HepG2 (cell line): Measurements from ENCODE around the gene CTSZ. TPM values are rescaled to one million over a fixed set of nuclear protein-coding genes. Genes with fewer than 3 reads are reported as not detected.

Experiments used
- ATAD3A ChIP-seq: sonication (generic); formaldehyde crosslinking; IDR thresholded peaks from 2 replicates; pipeline ENCODE4 v1.4.0; 2020; ENCODE audit warnings: missing genetic modification reagents
- ATF1 ChIP-seq: IDR thresholded peaks from 2 replicates; pipeline ENCODE4 v1.6.1; 2016; ENCODE audit warnings: mild to moderate bottlenecking, control low read depth
- CTCF ChIP-seq: sonication (generic); formaldehyde crosslinking; IDR thresholded peaks from 2 replicates; pipeline ENCODE4 v1.5.0; 2020; ENCODE audit warnings: mild to moderate bottlenecking, missing genetic modification reagents, moderate library complexity
- HNF4A ChIP-seq: sonication (generic); formaldehyde crosslinking; IDR thresholded peaks from 2 replicates; pipeline ENCODE4 v1.4.0; 2020; ENCODE audit warnings: missing genetic modification reagents
- KDM2A ChIP-seq: sonication (generic); formaldehyde crosslinking; IDR thresholded peaks from 2 replicates; pipeline ENCODE4 v1.4.0; 2020; ENCODE audit warnings: low read depth, missing genetic modification reagents, borderline replicate concordance
- KLF15 ChIP-seq: sonication (generic); formaldehyde crosslinking; IDR thresholded peaks from 2 replicates; pipeline ENCODE4 v1.8.1; 2023; ENCODE audit warnings: borderline replicate concordance, mild to moderate bottlenecking, inconsistent platforms, missing genetic modification reagents, mixed read lengths
- REL ChIP-seq: sonication (generic); formaldehyde crosslinking; conservative IDR thresholded peaks from 2 replicates; pipeline ENCODE4 v1.8.0; 2022; ENCODE audit warnings: mild to moderate bottlenecking, missing genetic modification reagents, moderate library complexity
- SKI ChIP-seq: fragments of 450-650 bp; IDR thresholded peaks from one replicate; pipeline ENCODE4 v1.6.1; 2018; ENCODE audit warnings: mild to moderate bottlenecking; ENCODE audit not compliant: partially characterized antibody
- TERF1 ChIP-seq: sonication (generic); formaldehyde crosslinking; IDR thresholded peaks from 2 replicates; pipeline ENCODE4 v1.8.0; 2022; ENCODE audit warnings: mild to moderate bottlenecking, missing genetic modification reagents, moderate library complexity
- ZBTB33 ChIP-seq: sonication (generic); formaldehyde crosslinking; IDR thresholded peaks from 2 replicates; pipeline ENCODE4 v1.4.0; 2020; ENCODE audit warnings: missing genetic modification reagents
- ZEB1 ChIP-seq: IDR thresholded peaks from 2 replicates; pipeline ENCODE4 v1.6.1; 2012; ENCODE audit warnings: mild to moderate bottlenecking, low read depth, inconsistent platforms; ENCODE audit not compliant: insufficient replicate concordance
- ZFP1 ChIP-seq: IDR thresholded peaks from 2 replicates; pipeline ENCODE4 v1.6.1; 2016
- ZFP62 ChIP-seq: sonication (generic); formaldehyde crosslinking; IDR thresholded peaks from 2 replicates; pipeline ENCODE4 v1.4.0; 2020; ENCODE audit warnings: missing genetic modification reagents
- ZNF124 ChIP-seq: sonication (generic); formaldehyde crosslinking; IDR thresholded peaks from 2 replicates; pipeline ENCODE4 v1.4.0; 2020; ENCODE audit warnings: missing genetic modification reagents
- ZNF251 ChIP-seq: sonication (generic); formaldehyde crosslinking; IDR thresholded peaks from 2 replicates; pipeline ENCODE4 v1.9.0; 2021; ENCODE audit warnings: mild to moderate bottlenecking, missing genetic modification reagents
- ZNF335 ChIP-seq: sonication (generic); formaldehyde crosslinking; IDR thresholded peaks from 2 replicates; pipeline ENCODE4 v1.4.0; 2020; ENCODE audit warnings: missing genetic modification reagents
- ZNF367 ChIP-seq: sonication (generic); formaldehyde crosslinking; IDR thresholded peaks from 2 replicates; pipeline ENCODE4 v1.4.0; 2020; ENCODE audit warnings: missing genetic modification reagents, borderline replicate concordance
- ZNF549 ChIP-seq: sonication (generic); formaldehyde crosslinking; IDR thresholded peaks from 2 replicates; pipeline ENCODE4 v1.5.0; 2020; ENCODE audit warnings: missing genetic modification reagents
- ZSCAN21 ChIP-seq: sonication (generic); formaldehyde crosslinking; IDR thresholded peaks from 2 replicates; pipeline ENCODE4 v1.8.0; 2022; ENCODE audit warnings: mild to moderate bottlenecking, missing genetic modification reagents, moderate library complexity, borderline replicate concordance
- ZSCAN25 ChIP-seq: sonication (generic); formaldehyde crosslinking; IDR thresholded peaks from 2 replicates; pipeline ENCODE4 v1.8.0; 2022; ENCODE audit warnings: mild to moderate bottlenecking, missing genetic modification reagents
- ZSCAN29 ChIP-seq: sonication (generic); formaldehyde crosslinking; conservative IDR thresholded peaks from 2 replicates; pipeline ENCODE4 v1.4.0; 2020; ENCODE audit warnings: mild to moderate bottlenecking, missing genetic modification reagents
- polyA plus RNA-seq, 8 experiments: library from polyadenylated mRNA; depleted of rRNA in 3 of 8; stranded (reverse) in 7 of 8; unstranded in 1 of 8; fragments of >200 nt; fragmentation: Illumina TruSeq in 4 of 8; extraction: Trizol in 4 of 8; gene quantifications; 2 replicates each; pipeline versions ENCODE4 v1.2.1 to v1.2.3, GENCODE V29; 2011 to 2016; ENCODE audit warnings: low read depth in 4 of 8, missing spikeins in 1 of 8, mixed read lengths in 1 of 8; ENCODE audit not compliant: insufficient read depth in 1 of 8
- total RNA-seq, 5 experiments: library from RNA; depleted of rRNA; stranded (reverse); fragments of >200 nt; fragmentation: Illumina TruSeq; extraction: Trizol; gene quantifications; 2 replicates each; pipeline ENCODE4 v1.2.3, GENCODE V29; 2016; ENCODE audit warnings: low read depth in 1 of 5
- TF ChIP-seq, protein P1 (sequence below): sonication (generic); formaldehyde crosslinking; IDR thresholded peaks from 2 replicates; pipeline ENCODE4 v1.4.0; 2020; ENCODE audit warnings: mild to moderate bottlenecking, missing genetic modification reagents, borderline replicate concordance

The CTSZ gene
- total and polyA plus RNA-seq, 2 of the 13 experiments (the other 11 are each of a cell fraction or from before 2014, with no cell fraction given) = 0.33 TPM; not detected in 1

- no peak for TF ChIP-seq ZSCAN25
- TF ChIP-seq CTCF (CRISPR knock-in tag) = no peak
- no peak for TF ChIP-seq ATAD3A (CRISPR knock-in tag)
- peak; percentile 42; the same call in 1 of the 2 replicates for TF ChIP-seq HNF4A (CRISPR knock-in tag)
- TF ChIP-seq ZSCAN29 (CRISPR knock-in tag) = no peak
- no peak for TF ChIP-seq REL (CRISPR knock-in tag)
- no peak for TF ChIP-seq ZBTB33 (CRISPR knock-in tag)
- peak; percentile 89 for TF ChIP-seq ZEB1
- no peak for TF ChIP-seq ZFP1 (CRISPR knock-in tag)
- TF ChIP-seq ZSCAN21 (CRISPR knock-in tag) = no peak
- no peak for TF ChIP-seq ZNF335 (CRISPR knock-in tag)
- TF ChIP-seq ZNF251 (CRISPR knock-in tag) = no peak
- no peak for TF ChIP-seq ZFP62
- no peak for TF ChIP-seq ZNF549 (CRISPR knock-in tag)
- no peak for TF ChIP-seq SKI
- no peak for TF ChIP-seq ZNF367
- no peak for TF ChIP-seq TERF1 (CRISPR knock-in tag)
- TF ChIP-seq ATF1 (CRISPR knock-in tag) = no peak
- TF ChIP-seq, protein P1, sequence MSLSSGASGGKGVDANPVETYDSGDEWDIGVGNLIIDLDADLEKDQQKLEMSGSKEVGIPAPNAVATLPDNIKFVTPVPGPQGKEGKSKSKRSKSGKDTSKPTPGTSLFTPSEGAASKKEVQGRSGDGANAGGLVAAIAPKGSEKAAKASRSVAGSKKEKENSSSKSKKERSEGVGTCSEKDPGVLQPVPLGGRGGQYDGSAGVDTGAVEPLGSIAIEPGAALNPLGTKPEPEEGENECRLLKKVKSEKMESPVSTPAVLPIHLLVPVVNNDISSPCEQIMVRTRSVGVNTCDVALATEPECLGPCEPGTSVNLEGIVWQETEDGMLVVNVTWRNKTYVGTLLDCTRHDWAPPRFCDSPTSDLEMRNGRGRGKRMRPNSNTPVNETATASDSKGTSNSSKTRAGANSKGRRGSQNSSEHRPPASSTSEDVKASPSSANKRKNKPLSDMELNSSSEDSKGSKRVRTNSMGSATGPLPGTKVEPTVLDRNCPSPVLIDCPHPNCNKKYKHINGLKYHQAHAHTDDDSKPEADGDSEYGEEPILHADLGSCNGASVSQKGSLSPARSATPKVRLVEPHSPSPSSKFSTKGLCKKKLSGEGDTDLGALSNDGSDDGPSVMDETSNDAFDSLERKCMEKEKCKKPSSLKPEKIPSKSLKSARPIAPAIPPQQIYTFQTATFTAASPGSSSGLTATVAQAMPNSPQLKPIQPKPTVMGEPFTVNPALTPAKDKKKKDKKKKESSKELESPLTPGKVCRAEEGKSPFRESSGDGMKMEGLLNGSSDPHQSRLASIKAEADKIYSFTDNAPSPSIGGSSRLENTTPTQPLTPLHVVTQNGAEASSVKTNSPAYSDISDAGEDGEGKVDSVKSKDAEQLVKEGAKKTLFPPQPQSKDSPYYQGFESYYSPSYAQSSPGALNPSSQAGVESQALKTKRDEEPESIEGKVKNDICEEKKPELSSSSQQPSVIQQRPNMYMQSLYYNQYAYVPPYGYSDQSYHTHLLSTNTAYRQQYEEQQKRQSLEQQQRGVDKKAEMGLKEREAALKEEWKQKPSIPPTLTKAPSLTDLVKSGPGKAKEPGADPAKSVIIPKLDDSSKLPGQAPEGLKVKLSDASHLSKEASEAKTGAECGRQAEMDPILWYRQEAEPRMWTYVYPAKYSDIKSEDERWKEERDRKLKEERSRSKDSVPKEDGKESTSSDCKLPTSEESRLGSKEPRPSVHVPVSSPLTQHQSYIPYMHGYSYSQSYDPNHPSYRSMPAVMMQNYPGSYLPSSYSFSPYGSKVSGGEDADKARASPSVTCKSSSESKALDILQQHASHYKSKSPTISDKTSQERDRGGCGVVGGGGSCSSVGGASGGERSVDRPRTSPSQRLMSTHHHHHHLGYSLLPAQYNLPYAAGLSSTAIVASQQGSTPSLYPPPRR (CRISPR knock-in tag) = no peak
- TF ChIP-seq KDM2A (CRISPR knock-in tag) = no peak
- TF ChIP-seq KLF15 (CRISPR knock-in tag) = no peak
- no peak for TF ChIP-seq ZNF124 (CRISPR knock-in tag)
Measured at GRCh38 chr20:59047938-59048680, 41.1 kb upstream of the CTSZ start (continued).
